Measurements from ENCODE around the gene SERTAD2. TPM values are rescaled to one million over a fixed set of nuclear protein-coding genes. Genes with fewer than 3 reads are reported as not detected.

SERTAD2 gene
- total RNA-seq, 4 donors from 2014 or later, result 5.4 to 22.1 (median 13.2) TPM

DNA sequence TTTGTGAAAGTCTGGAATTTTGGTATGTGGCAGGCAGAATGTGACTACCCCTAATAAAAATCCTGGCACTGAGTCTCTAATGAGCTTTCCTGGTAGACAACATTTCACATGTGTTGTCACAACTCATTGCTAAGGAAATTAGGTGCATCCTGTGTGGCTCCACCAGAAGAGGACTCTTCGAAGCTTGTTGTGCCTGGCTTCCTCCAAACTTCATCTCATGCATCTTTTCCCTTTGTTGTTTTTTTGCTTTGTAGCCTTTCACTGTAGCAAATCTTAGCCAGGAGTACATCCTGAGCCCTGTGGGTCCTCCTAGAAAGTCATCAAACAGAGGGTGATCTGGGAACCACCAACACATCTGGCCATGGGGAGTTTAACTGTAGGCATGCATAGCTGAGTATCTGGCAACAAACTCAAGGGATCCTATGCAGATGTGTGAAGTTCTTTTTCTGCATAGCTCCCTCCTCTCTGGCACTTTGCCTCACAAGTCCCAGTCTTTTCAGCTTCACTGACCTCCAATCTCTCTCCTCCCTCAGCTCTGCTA lies 42.1 kb upstream of the SERTAD2 start:
- H3K27me3 ChIP-seq, result no peaks in the 10 kb centered on the region
- no peak overlapping the region for H3K27ac ChIP-seq
- DNase-seq, result no peak
- H3K9me3 ChIP-seq, result no peaks in the 10 kb centered on the region
- 65 to 67% methylated on average over 1 of the region's 1 CpG for WGBS, 2 donors (ENCODE audit: low coverage in 1 of 2)
- H3K4me3 ChIP-seq, result no peak overlapping the region
- intact Hi-C loops (cut with DNase I; ENCODE audit: low total_unique reads), result no loop called here
- H3K36me3 ChIP-seq, result no peaks in the 10 kb centered on the region
- H3K4me1 ChIP-seq, result peaks cover 0 to 7% (median 2%) of the 10 kb centered on the region in 4 donors
- in situ Hi-C loops (cut with MboI; ENCODE audit: low pct_ligation_motif_present in 1 of 4, low pct_unique_long_range_greater_than_20kb in 1 of 4, low sequenced_read_pairs in 3 of 4), result no loop called here
- TF ChIP-seq EP300 (IDR thresholded peaks at IDR 0.05; ENCODE audit: low read depth) (no peak), POLR2AphosphoS5 (IDR thresholded peaks at IDR 0.05) (no peak), POLR2A (IDR thresholded peaks at IDR 0.05) (no peak)
- TF ChIP-seq, protein P1, sequence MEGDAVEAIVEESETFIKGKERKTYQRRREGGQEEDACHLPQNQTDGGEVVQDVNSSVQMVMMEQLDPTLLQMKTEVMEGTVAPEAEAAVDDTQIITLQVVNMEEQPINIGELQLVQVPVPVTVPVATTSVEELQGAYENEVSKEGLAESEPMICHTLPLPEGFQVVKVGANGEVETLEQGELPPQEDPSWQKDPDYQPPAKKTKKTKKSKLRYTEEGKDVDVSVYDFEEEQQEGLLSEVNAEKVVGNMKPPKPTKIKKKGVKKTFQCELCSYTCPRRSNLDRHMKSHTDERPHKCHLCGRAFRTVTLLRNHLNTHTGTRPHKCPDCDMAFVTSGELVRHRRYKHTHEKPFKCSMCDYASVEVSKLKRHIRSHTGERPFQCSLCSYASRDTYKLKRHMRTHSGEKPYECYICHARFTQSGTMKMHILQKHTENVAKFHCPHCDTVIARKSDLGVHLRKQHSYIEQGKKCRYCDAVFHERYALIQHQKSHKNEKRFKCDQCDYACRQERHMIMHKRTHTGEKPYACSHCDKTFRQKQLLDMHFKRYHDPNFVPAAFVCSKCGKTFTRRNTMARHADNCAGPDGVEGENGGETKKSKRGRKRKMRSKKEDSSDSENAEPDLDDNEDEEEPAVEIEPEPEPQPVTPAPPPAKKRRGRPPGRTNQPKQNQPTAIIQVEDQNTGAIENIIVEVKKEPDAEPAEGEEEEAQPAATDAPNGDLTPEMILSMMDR (IDR thresholded peaks at IDR 0.05), result no peak

DNA sequence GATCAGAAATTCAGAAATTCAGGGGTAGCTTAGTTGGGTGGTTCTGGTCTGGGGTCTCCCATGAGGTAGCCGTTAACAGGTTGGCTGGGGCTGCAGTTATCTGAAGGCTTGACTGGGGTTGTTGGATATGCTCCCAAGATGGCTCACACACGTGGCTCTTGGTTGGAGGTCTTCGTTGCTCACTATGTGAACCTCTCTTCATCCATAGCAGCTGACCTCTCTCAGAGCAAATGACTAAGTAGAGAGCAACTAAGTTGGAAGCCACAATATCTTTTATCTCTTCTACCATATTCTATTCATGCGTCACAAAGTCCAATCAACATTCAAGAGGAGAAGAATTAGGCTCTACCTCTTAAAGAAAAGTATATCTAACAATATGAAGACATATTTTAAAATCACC lies 38.7 kb upstream of the SERTAD2 start:
- Histone ChIP-seq H3K4me3 (no peak overlapping the region), H3K4me1 (no peaks in the 10 kb centered on the region), H3K36me3 (no peaks in the 10 kb centered on the region), H3K27ac (no peak overlapping the region), H3K27me3 (no peaks in the 10 kb centered on the region), H3K9me3 (no peaks in the 10 kb centered on the region)
- 50 to 70% methylated on average over 2 to 4 of the region's 4 CpGs for WGBS, 2 donors (ENCODE audit: low coverage in 1 of 2)
- intact Hi-C loops (cut with DNase I; ENCODE audit: low total_unique reads) (no loop called here), in situ Hi-C loops (cut with MboI; ENCODE audit: low pct_ligation_motif_present in 1 of 4, low pct_unique_long_range_greater_than_20kb in 1 of 4, low sequenced_read_pairs in 3 of 4) (no loop called here)
- no peak for TF ChIP-seq POLR2A (IDR thresholded peaks at IDR 0.05)
- TF ChIP-seq, protein P1 (IDR thresholded peaks at IDR 0.05), result no peak
- no peak for DNase-seq

DNA sequence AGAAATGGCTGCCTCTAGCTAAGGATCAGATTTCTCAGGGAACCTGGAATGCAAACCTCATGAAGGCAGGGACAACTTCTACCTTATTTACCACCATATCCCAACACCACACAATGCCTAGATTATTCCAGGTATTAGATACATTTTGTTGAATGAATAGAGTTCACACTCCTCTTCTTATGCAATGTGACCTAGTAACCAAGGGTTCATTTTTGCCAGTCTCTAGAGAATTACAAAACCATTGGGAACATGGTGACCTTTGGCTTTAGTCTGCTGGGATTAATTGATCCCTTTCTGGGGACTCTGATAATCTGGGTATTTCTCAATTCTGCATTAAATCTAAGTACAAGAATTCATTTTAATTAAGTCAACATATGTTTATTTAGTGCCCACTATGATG lies 35.2 kb upstream of the SERTAD2 start:
- TF ChIP-seq POLR2AphosphoS5 (IDR thresholded peaks at IDR 0.05) (no peak), POLR2A (IDR thresholded peaks at IDR 0.05) (no peak), EP300 (IDR thresholded peaks at IDR 0.05; ENCODE audit: low read depth) (no peak)
- TF ChIP-seq, protein P1 (IDR thresholded peaks at IDR 0.05), result no peak
- no peaks in the 10 kb centered on the region for H3K9me3 ChIP-seq
- H3K27ac ChIP-seq, result no peak overlapping the region
- no peak overlapping the region for H3K4me3 ChIP-seq
- no peaks in the 10 kb centered on the region for H3K27me3 ChIP-seq
- intact Hi-C loops (cut with DNase I; ENCODE audit: low total_unique reads), result no loop called here
- no peak for DNase-seq
- H3K36me3 ChIP-seq, result no peaks in the 10 kb centered on the region
- in situ Hi-C loops (cut with MboI; ENCODE audit: low pct_ligation_motif_present in 1 of 4, low pct_unique_long_range_greater_than_20kb in 1 of 4, low sequenced_read_pairs in 3 of 4), result no loop called here
- peaks cover 0 to 13% (median 0%) of the 10 kb centered on the region in 4 donors for H3K4me1 ChIP-seq

DNA sequence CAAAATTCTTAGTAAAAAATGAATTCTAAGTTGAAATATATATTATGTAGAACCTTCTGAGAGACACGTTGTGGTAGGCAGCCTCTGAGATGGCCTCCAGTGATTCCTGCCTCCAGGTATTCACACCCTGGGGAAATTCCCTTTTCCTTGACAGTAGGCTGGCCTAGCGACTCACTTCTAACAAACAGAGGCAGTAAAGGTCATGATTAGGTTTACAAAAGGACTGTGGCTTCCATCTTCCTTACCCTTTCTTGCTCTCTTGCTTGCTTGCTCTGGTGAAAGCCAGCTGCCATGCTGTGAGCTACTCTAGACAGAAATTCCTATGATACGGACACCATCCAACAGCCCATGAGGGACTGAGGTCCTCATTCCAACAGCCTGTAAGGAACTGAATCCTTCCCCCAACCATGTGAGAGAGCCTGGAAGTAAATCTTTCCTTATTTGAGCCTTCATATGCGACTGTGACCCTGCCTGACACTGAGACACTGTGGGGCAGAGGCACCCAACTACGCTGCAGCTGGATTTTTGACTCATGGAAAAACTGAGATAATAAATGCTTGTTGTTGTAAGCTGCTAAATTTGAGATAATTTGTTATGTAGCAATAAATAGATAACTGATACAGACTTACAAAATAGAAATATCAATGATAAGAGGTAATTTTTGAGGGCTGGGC lies 32.7 kb upstream of the SERTAD2 start:
- intact Hi-C loops (cut with DNase I; ENCODE audit: low total_unique reads), result no loop called here
- TF ChIP-seq POLR2A (IDR thresholded peaks at IDR 0.05) (no peak), EP300 (IDR thresholded peaks at IDR 0.05; ENCODE audit: low read depth) (no peak), POLR2AphosphoS5 (IDR thresholded peaks at IDR 0.05) (no peak)
- TF ChIP-seq, protein P1 (IDR thresholded peaks at IDR 0.05), result no peak
- Histone ChIP-seq H3K9me3 (no peaks in the 10 kb centered on the region), H3K36me3 (no peaks in the 10 kb centered on the region), H3K27ac (no peak overlapping the region), H3K4me3 (no peak overlapping the region), H3K4me1 (peaks cover 0 to 19% (median 0%) of the 10 kb centered on the region in 4 donors), H3K27me3 (no peaks in the 10 kb centered on the region)
- in situ Hi-C loops (cut with MboI; ENCODE audit: low pct_ligation_motif_present in 1 of 4, low pct_unique_long_range_greater_than_20kb in 1 of 4, low sequenced_read_pairs in 3 of 4), result no loop called here
- WGBS, 2 donors (ENCODE audit: low coverage in 1 of 2), result 88 to 91% methylated on average over 4 to 5 of the region's 5 CpGs
- DNase-seq, result no peak

All from transverse colon (tissue), 4 donors.